ENCODE data around the gene IDE. TPM values are rescaled to one million over a fixed set of nuclear protein-coding genes. Genes with fewer than 3 reads are reported as not detected.

The IDE gene
- total and polyA plus RNA-seq, 2 donors (not counting 3 experiments of a cell fraction or from before 2014, with no cell fraction given), result 10.7 to 52.6 TPM

DNA sequence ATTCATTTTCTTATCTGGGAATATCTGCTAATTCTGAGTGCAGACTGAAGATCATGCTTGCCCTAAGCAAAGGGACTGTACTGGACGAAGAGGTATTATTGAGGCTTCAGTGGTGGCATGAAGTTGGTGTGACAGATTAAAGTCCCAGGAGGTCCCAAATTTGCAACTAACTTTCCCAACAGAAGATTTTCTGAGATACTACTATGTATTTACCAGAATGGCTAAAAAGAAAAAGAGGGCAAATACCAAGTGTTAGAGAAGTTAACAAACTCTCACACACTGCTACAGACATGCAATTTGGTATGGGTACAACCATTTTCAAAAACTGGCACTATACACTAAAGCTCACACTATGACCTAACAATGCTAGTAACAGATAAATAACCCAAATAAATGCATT lies 28.3 kb downstream of the IDE start:
- FAIRE-seq (no peak), DNase-seq (ENCODE audit: low read depth, low spot score) (no peak)
- BruUV-seq (replicated peaks), result no TSS peak
- Histone ChIP-seq H3K4me2 (ENCODE audit: insufficient read depth, low read length) (no peak overlapping the region), H2AFZ (ENCODE audit: low read depth, low read length) (no peak overlapping the region), H3K9me3 (replicated peaks; ENCODE audit: control insufficient read depth, insufficient read depth, low read length) (no peaks in the 10 kb centered on the region), H3K4me3 (replicated peaks in 1 of 3; ENCODE audit: insufficient read depth in 1 of 3, low read depth in 1 of 3, low read length in 3 of 3) (no peak overlapping the region), H3K9ac (replicated peaks; ENCODE audit: extremely low read depth, insufficient read depth, low read length) (no peak overlapping the region), H4K20me1 (replicated peaks; ENCODE audit: control insufficient read depth, extremely low read depth, insufficient read depth, low read length) (peaks cover 2% of the 10 kb centered on the region), H3K27ac (ENCODE audit: insufficient read depth, low read depth, low read length) (no peak overlapping the region), H3K36me3 (ENCODE audit: control insufficient read depth in 2 of 2, extremely low read depth in 1 of 2, insufficient read depth in 2 of 2, low read length in 2 of 2) (peaks cover 0 to 2% of the 10 kb centered on the region in 2 experiments), H3K4me1 (ENCODE audit: control insufficient read depth, extremely low read depth, insufficient read depth, low read length) (no peaks in the 10 kb centered on the region), H3K27me3 (ENCODE audit: control insufficient read depth in 2 of 2, insufficient read depth in 2 of 2, low read length in 2 of 2) (no peaks in the 10 kb centered on the region), H3K79me2 (ENCODE audit: control insufficient read depth, insufficient read depth, low read length) (peaks cover 25% of the 10 kb centered on the region), H3K9me1 (replicated peaks; ENCODE audit: control insufficient read depth, extremely low read depth, insufficient read depth, low read length) (no peaks in the 10 kb centered on the region)
- TF ChIP-seq POLR2AphosphoS5 (IDR thresholded peaks at IDR 0.05; ENCODE audit: insufficient read depth, low read depth, low read length) (no peak), FOS (IDR thresholded peaks at IDR 0.05; ENCODE audit: borderline replicate concordance, insufficient read depth, low read length) (no peak), CTCF (IDR thresholded peaks at IDR 0.05; ENCODE audit: extremely low read depth in 1 of 2, insufficient read depth in 1 of 2, low read depth in 1 of 2, low read length in 2 of 2) (no peak), JUN (IDR thresholded peaks at IDR 0.05; ENCODE audit: borderline replicate concordance, insufficient read depth, insufficient read length, low read depth) (no peak), MYC (IDR thresholded peaks at IDR 0.05; ENCODE audit: low read depth, low read length) (no peak), POLR2A (IDR thresholded peaks at IDR 0.05; ENCODE audit: low read depth, low read length) (no peak), EZH2 (IDR thresholded peaks at IDR 0.05; ENCODE audit: borderline replicate concordance, low read depth, low read length, severe bottlenecking) (no peak), GATA2 (IDR thresholded peaks at IDR 0.05; ENCODE audit: insufficient read depth, insufficient read length, low read depth, low read length) (no peak)
- TF ChIP-seq, protein P1, sequence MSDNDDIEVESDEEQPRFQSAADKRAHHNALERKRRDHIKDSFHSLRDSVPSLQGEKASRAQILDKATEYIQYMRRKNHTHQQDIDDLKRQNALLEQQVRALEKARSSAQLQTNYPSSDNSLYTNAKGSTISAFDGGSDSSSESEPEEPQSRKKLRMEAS (IDR thresholded peaks at IDR 0.05; ENCODE audit: insufficient read depth, insufficient read length), result no peak
- ChIA-PET POLR2A (no interaction called here), CTCF (no interaction called here)
- intact Hi-C loops (cut with micrococcal nuclease), result no loop called here
- dilution Hi-C loops (cut with MboI; ENCODE audit: extremely low pct_ligation_motif_present, low sequenced_read_pairs), result no loop called here
